Stimulated activated CD4-positive, alpha-beta T cell treated with anti-CD3 and anti-CD28 coated beads, Interleukin-15, amount 100 ng/mL, for 24 hours (primary cell): Measurements from ENCODE around the gene CCRL2.
"Not testable (repeated sequence)": the region's sequence is repeated elsewhere in the genome, so short reads cannot be mapped to it uniquely, and the experiment has no call there.

Experiments used
- DNase-seq: peaks from one replicate; pipeline ENCODE4 v3.0.0-alpha.2; 2020

Gene CCRL2

DNA sequence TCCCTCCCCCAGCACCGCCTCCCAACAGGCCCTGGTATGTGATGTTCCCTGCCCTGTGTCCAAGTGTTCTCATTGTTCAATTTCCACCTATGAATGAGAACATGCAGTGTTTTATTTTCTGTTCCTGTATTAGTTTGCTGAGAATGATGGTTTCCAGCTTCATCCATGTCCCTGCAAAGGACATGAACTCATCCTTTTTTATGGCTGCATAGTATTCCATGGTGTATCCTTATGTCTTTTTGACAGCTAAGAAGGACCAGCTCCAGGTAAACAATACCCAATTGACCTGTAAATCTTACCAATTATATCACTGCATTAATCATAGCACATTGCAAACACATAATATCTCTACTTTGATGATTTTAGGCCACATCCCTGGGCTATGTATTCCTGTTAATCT lies 23.8 kb downstream of the CCRL2 start:
- not testable (repeated sequence) for DNase-seq

DNA sequence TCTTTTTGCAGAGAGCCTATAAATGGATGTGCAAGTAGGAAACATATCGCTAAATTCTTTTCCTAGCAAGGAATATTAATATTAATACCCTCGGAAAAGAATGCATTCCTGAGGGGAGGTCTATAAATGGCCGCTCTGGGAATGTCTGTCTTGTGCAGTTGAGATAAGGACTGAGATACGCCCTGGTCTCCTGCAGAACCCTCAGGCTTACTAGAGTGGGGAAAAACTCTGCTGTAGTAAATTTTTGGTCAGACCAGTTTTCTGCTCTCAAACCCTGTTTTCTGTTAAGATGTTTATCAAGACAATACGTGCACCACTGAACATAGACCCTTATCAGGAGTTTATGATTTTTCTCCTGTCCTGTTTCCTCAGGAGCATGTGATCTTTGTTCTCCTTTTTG lies 24.8 kb downstream of the CCRL2 start:
- not testable (repeated sequence) for DNase-seq

DNA sequence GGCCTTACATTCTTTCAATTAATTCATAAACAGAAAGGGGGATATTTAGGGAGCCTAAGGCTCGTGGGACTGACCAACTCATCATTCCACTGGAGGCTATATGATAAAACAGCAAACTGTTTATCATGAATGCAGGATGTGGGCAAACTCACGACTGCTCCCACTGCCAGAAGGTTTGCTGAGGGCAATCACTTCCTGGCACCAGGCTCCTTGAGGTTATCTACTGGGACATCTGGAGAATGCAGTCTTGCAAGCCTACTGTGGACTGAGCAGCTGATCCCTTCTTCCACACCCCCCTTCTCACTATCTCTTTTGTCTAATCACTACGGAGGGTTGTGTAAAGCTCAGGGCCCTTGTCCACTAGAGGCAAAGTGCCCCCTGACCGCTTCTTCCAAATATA lies 26.1 kb downstream of the CCRL2 start:
- DNase-seq = not testable (repeated sequence)

DNA sequence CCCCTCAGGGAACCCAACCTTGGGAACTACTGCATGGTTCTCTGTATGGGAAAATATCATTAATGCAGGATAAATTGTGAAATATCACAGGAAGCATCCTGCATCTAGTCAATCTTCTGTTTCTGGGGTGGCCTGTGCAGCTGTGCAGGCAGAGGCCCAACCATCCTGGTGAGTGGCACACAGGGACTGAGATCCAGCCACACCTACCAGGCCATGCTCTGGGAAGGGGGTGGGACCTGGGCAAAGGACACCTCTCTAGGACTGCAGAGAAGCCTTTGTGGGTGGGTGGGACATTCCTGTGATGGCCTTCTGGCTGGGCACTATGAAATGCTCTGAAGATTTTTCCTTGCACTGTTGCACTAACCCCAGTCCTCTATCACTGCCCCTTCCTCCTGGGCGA lies 26.8 kb downstream of the CCRL2 start:
- no peak for DNase-seq

DNA sequence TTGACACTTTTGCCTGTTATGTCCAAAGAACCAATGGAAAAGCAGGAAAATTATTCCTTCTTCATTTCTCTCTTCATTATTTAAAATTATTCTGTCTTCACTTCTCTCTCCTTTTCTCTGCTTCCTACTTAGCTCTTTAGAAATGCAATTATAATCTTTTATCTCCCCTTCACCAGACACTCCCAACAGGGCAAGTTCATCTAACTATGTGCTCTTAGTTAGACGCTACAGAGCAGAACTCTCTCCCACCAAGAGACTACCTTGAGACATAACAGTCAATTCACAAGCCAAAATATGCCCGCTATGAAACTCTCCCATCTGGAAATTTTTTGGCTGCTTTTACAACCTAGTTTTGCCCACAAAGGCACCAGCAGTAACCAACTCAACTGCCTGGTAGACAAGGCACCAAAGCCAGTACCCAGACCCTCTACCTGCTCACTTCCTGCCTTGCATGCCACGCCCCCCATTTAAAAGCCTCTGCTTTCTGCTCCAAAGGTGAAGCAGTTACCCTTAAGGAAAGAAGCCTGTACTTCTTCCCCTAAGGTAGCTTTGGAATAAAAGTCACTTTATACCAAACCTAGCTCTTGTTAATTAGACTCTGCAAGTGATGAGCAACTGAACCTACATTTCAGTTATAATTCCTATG lies 28.1 kb downstream of the CCRL2 start:
- DNase-seq = no peak

DNA sequence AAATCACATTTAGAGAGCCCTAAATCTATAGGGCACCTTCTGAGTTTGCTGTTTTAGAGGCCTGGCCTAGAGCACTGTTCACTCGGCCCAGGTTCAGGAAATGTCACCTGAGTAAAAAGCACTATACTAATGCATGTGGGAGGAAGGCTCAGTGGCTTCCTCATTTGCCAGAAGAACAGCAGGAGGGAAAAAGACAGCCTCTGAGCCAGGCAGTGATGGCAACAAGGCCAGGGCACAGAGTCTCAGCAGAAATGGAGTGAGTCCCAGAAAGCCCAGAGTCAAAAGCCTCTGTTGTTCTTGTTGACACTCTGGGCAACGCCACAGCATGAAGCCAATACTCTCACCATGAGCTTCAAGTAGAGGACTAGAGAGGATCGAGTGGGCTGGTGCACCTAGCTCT lies 31.8 kb downstream of the CCRL2 start:
- DNase-seq = no peak

DNA sequence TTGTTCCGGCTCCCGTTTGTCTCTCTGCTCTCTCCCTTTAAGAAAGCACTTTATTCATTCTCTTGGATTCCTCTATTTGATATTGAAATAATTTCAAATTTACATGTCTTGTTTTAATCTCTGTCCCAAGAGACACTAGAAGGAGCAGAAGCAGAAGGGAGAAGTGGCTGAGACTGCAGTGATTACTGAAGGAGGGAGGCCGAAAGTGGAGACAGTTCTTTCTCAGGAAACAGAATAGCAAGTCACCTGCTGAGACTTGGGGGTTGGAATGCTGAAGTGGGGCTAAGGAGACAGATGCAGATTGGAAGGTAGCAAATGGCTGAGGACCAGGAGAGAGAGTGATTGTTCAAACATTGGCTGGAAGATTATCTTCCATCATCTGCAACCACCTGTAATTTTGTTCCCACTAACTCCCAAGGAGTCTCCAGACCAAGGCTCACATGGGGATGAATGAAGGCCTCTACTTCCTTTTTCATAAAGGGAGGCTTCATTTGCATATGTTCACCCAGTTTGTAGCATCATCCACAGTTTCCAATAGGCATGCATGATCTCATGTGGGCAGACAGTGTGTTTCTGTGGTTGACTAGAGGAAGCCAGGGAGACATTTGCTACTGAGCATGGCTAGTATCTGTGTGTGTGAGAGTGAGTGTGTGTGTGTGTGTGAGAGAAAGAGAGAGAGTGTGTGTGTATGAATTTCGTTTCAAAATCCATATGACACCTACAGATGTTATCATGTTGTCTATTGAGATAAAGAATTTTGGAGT lies 33.7 kb downstream of the CCRL2 start:
- peak; percentile 28 for DNase-seq

DNA sequence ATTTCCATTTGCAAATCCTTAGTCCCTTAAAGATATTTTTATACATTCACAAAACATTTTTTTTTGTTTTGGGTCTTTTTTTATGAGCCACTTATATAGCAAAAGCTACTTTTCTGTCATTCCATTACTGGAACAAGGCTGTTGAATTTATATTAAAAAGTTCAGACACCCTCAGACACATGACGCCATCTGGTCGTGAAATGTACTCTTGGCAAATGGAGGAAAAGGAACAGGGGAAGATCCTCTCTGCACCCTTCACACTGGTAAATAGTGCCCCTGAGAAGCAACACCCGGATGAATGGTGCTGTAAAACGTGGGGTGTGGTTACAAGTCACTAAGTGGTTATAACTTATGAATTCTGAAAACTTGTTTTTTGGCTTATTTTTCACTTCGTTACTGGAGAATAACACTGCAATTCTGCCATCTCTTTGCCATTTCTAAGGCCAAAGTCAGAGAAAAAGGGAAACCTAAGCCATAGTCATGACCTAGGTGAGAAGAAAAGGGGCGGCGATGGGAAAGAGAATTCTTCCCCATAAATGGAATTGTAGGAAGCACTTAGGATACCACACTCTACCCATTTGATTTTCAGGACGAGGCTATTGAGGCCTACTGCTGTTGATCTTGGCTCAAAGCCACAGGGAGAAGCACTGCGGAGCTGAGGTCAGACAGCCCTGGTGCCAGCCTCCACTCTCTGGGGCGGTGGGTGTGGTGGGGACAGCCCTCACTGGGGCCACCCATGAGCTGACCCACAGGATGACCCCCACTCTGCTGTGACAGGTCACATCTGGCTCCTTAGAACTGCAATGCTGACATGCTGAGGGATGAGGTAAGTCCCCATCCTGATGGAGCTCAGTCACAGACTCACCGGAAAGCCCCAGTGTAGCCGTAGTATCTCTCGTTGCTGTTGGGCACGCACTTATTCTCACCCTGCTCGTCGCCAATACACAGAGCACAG lies 35.8 kb downstream of the CCRL2 start:
- DNase-seq = no peak

DNA sequence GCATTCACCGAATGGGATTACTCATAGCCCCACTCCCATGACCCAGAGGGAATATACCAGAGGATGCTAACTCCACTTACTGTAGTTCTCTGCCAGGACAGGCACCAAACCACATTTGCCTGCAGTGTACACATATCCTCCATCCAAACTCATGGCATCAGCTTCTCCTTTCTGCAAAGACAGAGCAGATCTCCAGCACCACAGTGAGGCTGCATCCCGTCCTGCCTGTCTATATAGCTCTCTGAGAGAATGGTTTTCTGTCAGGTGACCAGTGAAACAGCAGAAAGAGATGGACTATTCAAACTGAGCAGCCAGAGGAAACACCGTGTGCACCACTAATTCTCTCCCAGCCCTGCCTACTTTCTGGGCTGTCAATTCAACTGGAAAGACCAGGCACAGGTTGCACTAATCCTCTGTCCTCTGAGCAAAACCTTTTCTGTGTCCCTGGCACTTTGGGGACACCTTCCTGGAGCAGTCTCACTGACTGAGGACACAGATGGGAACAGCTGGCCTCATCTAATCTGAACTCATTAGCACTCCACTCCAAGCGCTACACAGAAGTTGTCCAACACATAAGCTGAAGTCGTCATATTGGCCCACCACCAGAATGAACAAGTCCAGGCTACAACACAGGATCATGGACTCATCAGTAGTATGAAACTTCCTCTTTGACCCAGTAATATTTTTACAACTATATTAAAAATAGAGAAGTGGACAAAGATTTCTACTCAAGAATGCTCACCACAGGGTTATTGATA lies 40.3 kb downstream of the CCRL2 start:
- no peak for DNase-seq

DNA sequence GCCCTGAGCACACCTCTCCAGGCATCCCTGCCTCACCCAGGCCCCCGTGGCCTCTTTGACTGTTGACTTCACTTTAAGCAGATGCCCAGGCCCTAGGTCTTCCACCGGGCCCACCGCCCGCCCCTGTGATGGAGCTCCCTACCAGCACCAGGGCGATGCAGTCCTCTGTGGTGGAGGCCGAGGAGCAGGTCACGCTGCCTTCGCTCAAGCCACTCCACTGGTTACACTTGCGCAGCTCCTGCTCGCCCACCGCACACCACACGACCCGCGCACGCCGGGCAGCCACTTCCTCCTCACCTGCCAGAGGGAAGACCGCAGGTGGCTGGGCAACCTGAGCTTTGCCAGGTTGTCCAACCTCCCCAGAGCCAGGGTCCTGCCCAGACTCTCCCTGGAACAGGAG lies 41.7 kb downstream of the CCRL2 start:
- DNase-seq = no peak

DNA sequence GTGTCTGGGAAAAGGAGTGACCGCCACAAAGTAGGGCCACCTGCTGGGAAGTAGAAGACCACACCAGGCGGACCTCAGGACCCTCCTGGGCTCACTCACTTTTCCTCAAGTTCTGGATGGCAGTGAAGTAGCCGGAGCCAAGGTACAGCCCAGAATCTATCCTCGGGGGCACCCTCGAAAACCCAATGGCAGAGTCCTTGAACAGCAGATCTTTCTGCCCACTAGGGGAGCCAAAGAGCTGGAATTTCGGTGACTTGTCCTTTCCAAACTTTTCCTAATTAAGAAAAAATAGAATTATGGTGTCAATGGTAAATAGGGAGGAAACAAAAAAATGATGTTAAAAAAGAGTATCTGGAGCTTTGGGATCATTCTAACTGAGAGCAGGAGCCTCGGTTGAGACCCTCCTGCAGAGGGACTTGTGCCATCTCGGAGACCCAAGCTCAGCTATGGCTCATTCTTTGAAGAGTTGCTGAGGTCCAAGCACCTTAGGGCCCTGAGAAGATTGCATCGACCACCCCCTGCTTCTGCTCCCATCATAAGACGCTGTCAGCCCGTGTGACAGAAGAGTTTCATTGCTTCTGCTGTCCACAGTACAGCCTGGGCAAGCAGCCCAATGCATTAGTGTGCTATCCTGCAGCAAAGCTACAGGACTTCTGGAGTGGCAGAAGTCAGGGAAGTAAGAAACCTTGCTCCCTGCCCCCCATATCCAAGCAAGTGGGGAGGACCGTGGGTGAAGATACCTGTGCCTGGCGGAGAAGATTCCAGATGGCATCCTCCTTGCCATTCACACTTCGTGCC lies 42.9 kb downstream of the CCRL2 start:
- peak; percentile 11 for DNase-seq

DNA sequence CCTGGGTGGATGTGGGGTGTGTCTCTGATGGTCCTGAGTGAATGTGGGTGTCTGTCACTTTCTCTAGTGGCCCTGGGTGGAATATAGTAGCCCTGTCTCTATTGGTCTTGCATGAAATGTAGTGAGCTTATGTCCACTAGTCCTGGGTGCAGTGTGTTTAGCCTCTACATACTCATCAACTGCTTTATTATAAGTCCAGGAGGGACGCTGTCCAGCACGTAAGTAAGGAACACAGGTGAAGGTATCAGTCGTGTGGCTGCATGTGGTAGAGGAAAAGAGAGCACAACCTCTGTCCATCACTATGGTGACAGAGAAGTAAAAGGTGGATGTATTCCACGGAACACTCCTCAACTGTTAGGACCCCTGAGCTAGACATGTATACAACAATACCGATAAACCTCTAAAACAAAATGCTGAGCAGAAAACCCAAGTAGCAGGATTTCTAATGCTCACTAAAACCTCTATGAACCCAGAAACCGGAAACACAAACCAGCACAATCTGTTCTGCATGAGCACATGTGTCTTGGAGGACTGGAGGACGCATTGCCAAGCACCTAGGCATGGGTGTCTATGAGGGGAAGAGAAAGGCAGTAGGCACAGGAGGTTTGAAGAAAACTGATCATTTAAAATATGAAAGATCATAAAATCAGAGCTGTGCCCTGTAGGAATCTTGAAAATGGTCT lies 46.6 kb downstream of the CCRL2 start:
- DNase-seq = no peak

DNA sequence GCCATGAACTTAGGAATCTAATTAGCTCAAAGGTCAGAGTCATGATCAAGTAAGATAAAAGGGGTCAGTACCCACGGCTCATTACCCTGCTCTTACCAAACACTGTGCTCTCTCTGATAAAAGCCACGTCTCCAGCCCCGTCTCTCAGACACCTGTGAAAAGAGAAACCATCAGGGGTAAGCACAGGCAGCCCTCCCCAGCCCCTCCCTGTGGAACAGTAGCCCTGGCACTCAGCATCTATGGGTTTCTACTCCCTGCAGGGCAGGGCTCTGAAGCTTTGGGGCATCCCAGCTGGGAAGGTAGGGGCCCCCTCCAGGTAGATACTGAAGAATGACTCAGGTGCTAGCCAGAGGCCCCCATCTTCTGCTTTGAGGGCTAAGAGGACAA lies 47.1 kb downstream of the CCRL2 start:
- DNase-seq = no peak

DNA sequence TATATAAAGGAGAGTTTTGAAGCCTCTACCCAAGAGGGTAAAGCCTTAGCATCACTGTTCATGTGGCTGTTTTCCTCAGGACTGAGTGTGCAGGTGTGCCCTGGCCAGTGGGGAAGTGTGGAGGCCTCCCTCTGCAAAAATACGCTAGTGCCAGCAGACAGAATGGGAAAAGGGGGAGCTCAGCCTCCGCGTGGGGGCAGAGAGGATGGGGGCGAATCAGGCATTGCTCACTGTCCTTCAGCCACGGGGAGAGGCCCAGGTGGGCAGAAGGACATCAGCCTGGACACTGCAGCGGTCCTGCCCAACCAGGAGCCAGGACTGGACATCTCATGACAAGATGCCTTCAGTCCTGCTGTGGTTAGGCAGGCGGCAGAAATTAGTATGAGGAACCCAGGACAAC lies 47.5 kb downstream of the CCRL2 start:
- no peak for DNase-seq

DNA sequence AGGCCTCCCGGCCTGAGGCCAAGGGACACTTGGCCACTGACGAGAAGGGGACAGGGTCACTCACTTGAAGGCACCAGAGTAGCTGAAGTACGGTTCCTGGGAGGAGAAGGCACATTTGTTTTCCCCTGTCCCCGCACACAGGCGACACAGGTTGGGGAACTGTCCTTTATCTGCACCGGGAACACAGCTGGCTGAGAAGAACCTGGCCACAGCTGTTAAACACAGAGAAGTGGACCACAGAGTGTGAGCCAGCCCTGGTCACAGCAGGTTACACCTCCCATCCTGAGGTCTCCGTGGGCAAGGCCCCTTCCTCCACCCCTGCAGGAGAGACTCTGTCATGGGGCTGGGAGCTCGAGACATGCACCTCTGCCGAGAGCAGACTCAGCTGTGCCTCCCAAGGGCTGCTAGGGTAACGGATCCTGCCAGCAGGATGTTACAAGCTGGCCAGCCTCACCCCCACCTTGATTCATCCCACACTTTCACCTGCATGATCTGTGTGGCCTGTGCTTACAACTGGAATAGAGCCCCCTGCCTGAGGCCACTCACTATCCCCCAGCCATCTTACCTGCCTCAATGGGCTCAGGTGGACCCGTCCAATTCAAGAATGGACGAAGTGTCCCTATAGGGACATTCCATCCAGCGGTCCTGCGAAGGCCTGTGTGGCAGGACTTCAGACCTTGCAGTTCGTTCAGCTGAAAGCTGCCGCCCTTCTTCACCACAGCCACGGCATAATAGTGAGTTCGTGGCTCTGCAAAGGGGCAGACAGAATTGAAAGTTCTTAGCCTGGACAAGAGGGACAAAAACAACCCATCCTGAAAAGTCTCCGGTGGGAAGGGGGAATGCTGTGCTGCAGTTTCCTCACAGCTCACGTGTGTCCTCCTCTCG lies 48.4 kb downstream of the CCRL2 start:
- no peak for DNase-seq

DNA sequence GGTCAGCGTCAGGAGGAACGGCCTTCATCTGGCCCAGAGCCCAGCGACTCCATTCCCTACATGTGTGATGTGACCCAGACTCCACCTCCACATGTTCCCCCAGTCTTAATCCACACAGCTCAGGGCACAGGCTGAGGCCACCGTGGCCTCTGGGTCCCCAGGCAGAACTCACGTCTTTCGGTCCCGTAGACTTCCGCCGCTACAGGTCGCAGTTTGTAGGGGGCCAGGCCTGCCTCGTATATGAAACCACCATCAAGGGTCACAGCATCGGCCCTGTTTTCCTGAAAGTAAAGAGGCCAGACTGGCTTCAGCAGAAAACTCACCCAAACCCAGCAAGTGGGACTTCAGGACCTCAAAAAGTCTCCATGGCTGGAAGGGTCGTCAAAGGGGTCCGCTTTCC lies 49.1 kb downstream of the CCRL2 start:
- DNase-seq = no peak
